Stimulated activated CD4-positive, alpha-beta T cell treated with anti-CD3 and anti-CD28 coated beads, TNF-alpha, amount 100 ng/mL, for 1 hour (primary cell): ENCODE measurements around the gene CENPE.
"Not testable (repeated sequence)": the region's sequence is repeated elsewhere in the genome, so short reads cannot be mapped to it uniquely, and the experiment has no call there.

ENCODE experiments used
- DNase-seq, 3 donors: peaks; one replicate each; pipeline ENCODE4 v3.0.0-alpha.2; 2020; ENCODE audit warnings: low read depth in 3 of 3, low spot score in 1 of 3

The CENPE gene

GRCh38 chr4:103198111-103198765, at the start of gene CENPE:
TSS of gene CENPE (minus strand) at chr4:103198343. CDS start at chr4:103198319, 24 bp downstream.
- DNase-seq, result peak; percentile 47 to 78 (median 67)

DNA sequence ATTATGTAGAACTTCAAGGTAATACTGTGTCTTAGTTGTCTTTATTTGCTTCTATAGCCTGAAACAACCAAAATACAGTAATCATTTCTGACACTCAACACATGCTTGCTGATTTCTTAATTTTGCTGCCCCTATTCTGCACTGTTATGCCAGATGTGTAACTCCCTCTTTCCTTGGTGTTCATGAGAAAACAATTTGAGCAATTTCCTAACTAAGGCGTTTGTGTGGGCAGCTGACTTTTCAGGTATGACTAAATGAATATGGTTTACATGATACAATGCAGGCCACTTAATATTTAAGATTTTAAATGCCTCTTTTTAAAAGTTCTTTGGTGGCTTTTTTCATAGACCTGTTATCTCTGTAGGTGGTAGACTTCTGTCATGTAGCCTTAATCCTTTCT, 46.1 kb upstream of the CENPE start:
- DNase-seq, result no peak

- not testable (repeated sequence) for DNase-seq
Measured at GRCh38 chr4:103230938-103231337, 32.8 kb upstream of the CENPE start.

DNA sequence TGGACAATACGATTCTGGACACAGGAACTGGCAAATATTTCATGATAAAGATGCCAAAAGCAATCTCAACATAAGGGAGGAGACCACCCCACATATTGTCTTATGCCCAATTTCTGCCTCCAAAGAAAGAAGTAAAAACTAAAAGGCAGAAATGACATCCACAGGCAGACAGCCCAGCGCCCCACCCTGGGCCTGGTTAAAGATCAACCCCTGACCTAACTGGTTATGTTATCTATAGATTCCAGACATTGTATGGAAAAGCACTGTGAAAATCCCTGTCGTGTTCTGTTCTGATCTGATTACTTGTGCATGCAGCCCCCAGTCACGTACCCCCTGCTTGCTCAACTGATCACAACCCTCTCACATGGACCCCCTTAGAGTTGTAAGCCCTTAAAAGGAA, 25.4 kb upstream of the CENPE start:
- not testable (repeated sequence) for DNase-seq

GRCh38 chr4:103207673-103208072, 9.5 kb upstream of the CENPE start:
- DNase-seq, result no peak

DNA sequence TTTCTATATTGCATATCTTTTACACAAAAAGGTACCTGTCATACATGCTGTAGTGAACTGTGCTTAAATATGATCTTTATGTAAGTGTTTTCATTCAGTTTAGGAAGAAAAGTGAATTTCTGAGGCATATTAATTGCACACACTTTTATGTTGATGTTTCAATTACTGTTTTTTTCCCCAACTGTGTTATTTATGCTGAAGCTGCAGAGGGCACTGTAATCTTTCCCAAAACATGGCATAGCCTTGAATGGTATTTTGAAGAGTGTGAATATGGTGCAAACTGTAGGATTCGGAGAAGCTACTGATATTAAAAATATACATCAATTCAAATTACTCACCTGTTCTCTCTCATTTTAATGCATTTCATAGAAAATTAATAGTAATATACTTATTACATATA, 6.0 kb upstream of the CENPE start:
- DNase-seq, result no peak

DNA sequence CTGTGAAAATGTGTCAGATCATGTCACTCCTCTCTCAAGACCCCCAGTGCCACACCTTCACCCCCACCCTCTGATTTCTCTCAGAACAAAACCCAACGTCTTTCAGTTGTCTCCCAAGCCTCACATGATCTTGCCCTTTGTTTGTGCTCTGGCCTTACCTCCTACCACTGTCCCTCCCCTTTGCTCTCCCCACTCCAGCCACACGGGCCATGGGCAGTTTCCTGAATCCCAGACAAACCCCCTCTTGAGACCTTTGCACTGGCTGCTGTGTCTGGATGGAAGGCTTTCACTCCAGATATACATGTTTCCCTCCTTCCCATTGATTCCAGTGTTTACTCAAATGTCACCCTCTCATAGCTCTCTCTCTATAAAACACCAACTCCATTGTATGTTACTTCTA, 3.6 kb upstream of the CENPE start:
- no peak for DNase-seq

GRCh38 chr4:103201253-103201652, 3.1 kb upstream of the CENPE start:
- no peak for DNase-seq

DNA sequence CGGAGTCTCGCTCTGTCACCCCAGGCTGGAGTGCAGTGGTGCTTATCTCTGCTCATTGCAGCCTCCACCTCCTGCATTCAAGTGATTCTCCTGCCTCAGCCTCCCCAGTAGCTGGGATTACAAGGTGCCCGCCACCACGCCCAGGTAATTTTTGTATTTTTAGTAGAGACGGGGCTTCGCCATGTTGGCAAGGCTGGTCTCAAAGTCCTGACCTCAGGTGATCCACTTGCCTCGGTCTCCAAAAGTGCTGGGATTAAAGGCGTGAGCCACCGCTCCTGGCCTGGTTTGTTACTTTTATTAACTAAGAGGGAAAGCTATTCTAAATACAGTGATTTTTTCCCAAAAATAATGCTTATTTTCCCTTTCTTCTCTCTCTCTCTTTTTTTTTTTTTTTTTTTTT, 866 bp upstream of the CENPE start:
- DNase-seq, result no peak

GRCh38 chr4:103197765-103198110, 405 bp downstream of the CENPE start:
- DNase-seq, result no peak

DNA sequence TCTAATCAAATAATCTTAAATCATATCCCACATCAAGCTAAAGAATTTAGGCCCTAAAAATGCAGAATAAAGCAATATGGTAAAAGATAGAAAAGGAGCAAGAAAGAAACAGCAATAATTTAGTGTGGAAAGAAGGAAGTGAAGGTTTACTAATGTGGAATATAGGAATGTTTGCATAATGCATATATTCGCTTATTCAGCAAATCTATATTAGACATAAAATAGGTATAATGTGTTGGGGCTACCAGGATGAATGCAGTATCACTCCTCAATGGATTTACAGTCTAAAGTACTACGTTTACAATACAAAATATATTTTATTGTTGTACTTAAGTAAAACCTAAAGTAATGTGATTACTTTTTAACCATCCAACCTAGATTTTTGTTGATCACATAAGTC, 4.7 kb downstream of the CENPE start:
- no peak for DNase-seq

GRCh38 chr4:103171006-103171405, 27.1 kb downstream of the CENPE start:
- no peak for DNase-seq

- DNase-seq, result not testable (repeated sequence)
Measured at GRCh38 chr4:103169750-103170149, 28.4 kb downstream of the CENPE start.

- no peak for DNase-seq
Measured at GRCh38 chr4:103168993-103169392, 29.1 kb downstream of the CENPE start.

DNA sequence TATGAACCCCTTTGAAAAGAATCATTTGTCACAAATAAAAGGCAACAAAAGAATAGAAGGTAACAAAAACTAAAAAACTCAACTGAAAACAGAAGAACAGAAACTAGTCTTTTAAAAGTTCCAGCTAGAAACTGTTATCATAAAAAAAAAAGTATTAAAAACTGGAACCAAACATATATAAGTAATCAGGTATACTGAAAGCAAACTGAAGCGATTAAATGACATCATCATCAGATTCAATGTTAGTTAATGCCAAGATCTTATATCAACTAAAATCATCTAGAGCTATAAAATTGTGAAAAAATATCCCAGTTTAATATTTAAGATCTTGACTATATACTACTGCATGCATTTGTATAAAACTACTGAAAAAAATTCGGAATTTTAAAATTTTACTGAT, 36.0 kb downstream of the CENPE start:
- DNase-seq, result no peak

DNA sequence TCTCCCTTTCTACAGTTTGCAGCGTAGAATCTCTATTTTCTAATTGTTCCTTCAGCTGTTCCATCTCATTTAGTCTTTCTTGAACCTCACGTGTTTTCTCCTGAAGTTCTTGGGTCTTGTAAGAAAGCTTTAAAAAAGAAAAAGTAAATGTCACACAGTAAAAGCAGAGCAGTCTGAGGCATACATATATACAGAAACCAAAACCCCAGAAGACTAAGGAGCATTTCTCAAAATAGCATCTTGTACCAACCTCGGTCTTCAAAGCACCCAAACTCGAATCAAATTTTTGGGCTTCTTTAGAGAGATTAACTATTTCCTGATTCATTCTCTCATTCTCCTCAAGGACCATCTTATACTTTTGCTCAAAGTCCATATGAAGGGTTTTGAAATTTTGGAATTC, 39.4 kb downstream of the CENPE start:
- DNase-seq, result no peak

DNA sequence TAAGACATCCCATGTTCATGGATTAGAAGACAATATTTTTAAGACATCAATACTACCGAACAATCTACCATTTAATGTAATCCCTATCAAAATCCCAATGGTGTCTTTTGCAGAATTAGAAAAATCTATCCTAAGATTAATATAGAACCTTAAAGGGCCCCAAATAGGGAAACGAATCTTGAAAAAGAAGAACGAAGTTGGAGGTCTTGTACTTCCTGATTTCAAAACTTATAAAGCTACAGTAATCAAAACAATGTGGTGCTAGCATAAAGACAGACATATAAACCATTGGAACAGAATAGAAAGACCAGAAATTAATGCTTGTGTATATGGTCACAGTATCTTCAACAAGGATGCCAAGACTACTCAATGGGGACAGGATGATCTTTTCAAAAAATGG, 42.0 kb downstream of the CENPE start:
- no peak for DNase-seq

GRCh38 chr4:103152381-103152780, 45.8 kb downstream of the CENPE start:
- DNase-seq, result no peak

- DNase-seq, result no peak
Measured at GRCh38 chr4:103150677-103151076, 47.5 kb downstream of the CENPE start.

GRCh38 chr4:103144926-103145325, 53.2 kb downstream of the CENPE start:
- DNase-seq, result no peak

GRCh38 chr4:103137446-103137827, 60.7 kb downstream of the CENPE start:
- no peak for DNase-seq

DNA sequence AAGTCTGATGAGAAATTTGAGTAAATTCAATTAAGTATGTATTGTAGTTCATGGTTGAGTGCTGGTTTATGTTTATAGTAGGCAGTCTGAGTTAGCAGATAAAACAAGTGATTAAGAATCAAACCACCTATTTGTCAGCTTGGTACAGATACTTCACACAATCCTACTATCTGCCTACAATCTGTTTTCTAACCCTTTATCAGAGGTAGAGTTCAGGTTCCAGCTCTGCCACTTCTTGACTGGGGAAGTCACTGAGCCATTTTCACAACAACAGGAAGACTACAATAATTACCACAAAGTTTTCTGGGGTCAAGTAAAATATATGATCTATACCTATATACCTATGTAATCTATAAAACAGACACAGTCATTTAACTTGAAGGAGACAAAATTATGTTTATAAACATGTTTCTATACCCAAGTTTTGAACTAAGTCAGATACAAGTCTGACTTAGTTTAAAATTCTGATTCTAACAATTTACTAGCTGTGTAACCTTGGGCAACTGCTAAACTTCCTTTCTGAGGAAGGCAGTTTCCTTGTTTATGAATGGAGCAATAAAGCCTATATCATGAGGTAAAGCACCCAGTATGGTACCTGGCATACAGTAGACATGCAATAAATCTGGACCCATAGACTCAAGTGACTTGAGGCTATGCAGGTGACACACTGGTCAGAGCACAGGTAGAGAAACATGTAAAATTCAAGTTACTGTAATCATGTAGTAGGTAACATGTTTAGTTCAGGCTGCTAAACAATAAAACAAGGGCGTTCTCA, 61.3 kb downstream of the CENPE start:
- DNase-seq, result no peak

DNA sequence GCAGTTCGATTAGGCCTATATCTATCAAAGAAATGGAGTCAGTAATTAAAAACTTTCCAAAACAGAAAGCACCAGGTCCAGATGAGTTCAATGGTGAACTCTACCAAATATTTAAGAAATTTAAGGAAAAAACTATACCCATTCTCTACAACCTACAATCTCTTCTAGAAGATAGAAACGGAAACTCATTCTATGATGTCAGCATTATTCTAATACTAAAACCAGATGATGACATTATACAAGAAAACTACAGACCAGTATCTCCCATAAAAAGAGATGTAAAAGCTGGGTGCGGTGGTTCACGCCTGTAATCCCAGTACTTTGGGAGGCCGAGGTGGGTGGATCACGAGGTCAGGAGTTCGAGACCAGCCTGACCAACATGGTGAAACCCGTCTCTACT, 69.0 kb downstream of the CENPE start:
- DNase-seq, result no peak
